DOHH2 (cell line): Measurements from ENCODE around the gene RNF224.

Experiments
- CTCF ChIP-seq: fragments of 200-600 bp; sonication (generic); IDR thresholded peaks from one replicate; pipeline ENCODE4 v1.5.1; 2014; ENCODE audit warnings: antibody characterized with exemption, mild to moderate bottlenecking, low read depth, low read length; ENCODE audit not compliant: poor library complexity, severe bottlenecking
- EZH2phosphoT487 ChIP-seq: fragments of 200-600 bp; sonication (generic); IDR thresholded peaks from 2 replicates; pipeline ENCODE4 v1.6.1; 2017; ENCODE audit warnings: borderline replicate concordance, mild to moderate bottlenecking, antibody characterized with exemption, low read length, moderate library complexity, mixed read lengths

- TF ChIP-seq CTCF (no peak), EZH2phosphoT487 (no peak)
These were observed 39.5 kb downstream of the RNF224 start for GRCh38 chr9:137266585-137267453.
